SKM-1 treated with dmso at 0.1 percent for 144 hours (cell line): Measurements from ENCODE around the gene DIS3L2.
"Not testable (repeated sequence)": the region's sequence is repeated elsewhere in the genome, so short reads cannot be mapped to it uniquely, and the experiment has no call there.

Source experiments
- DNase-seq: peaks from one replicate; lab custom pipeline; 2025; ENCODE audit not compliant: unreplicated experiment; lab: John Stamatoyannopoulos, UW

DIS3L2 gene

DNA sequence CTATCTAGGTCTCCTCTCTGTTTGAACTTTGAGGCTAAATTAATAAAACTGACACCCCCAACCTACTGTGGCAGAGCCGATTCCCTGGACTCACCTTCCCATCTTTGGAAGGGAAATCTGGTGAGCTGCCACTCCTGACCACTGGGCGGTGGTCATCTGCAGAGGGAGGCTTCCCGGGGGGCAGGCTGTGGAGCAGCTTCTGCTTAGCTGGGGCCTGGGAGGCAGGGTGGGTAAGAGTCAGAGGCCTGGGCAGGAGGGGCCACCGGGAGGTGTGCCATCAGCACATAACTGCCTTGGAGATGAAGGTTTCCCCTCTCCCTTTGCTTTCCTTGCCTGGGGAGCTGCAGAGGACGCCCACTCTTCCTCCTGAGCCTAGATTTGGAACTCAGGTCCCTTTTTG lies 33.0 kb upstream of the DIS3L2 start:
- DNase-seq, result no peak

DNA sequence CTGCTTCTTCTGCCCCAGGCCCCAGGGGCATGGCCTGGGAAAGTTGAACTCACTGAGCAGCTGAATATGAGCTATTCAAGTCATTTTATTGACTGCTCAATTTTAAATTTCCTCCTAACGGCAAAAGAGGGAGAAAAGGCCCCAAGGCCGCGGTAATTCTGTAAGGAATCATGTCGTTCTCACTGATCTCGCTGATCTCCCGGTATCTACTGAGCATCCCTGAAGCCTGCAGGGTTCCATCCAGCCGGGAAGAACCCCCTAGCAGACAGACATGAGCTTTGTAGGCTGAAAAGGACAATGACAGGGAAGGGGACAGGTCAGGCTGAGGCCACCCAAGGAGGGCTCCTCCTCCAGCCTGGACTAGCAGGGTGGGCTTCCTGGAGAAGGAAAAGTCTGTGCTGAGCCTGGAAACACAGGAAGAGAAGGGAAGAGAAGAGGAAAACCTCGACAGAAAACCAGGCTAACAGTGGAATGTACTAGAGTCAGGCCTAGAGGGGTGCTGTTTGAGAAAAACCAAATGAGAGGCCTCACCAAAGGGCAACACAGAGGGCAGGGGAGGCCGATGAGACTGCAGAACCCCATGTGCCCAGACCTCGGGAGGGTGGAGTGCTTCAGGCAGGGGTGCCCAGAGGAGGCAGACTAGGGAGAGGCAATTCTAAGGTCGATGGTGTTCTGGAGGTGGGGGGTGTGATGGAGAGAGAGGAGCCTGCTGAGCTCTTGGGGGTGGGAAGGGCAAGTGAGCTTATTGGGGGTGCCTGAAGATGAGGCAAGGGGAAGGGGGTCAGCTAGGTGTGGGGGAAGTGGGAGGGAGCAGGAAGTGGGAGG lies 32.4 kb upstream of the DIS3L2 start:
- DNase-seq, result no peak

DNA sequence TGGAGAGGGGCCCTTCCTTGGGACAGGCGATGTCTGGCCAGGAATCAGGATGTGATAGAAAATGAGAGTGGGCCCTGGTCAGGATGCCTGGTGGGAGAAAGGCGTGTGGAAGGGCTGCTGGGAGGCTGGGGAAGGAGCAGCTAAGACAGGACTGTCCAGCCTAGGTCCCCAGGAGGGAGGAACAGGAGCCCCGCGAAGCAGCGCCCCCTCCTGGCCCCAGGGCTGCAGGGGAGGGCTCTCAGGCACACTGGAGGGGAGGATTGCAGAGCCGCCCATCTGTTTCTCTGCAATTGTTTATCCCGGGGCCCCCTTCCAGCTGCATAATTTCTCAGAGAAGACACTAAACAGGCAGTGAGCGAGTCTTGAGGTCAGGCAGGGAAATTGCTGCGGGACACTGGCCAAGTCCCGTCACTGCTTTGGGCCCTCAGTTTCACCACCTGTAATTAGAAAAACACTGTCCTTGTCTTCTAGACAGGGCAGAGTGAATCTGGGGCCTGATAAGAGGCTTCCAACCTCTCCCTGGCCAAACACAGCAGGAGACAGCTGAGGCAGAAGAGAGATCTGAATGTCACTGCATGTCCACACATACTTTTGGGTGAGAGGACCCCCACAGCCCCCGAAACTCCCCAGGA lies 31.4 kb upstream of the DIS3L2 start:
- DNase-seq, result no peak

DNA sequence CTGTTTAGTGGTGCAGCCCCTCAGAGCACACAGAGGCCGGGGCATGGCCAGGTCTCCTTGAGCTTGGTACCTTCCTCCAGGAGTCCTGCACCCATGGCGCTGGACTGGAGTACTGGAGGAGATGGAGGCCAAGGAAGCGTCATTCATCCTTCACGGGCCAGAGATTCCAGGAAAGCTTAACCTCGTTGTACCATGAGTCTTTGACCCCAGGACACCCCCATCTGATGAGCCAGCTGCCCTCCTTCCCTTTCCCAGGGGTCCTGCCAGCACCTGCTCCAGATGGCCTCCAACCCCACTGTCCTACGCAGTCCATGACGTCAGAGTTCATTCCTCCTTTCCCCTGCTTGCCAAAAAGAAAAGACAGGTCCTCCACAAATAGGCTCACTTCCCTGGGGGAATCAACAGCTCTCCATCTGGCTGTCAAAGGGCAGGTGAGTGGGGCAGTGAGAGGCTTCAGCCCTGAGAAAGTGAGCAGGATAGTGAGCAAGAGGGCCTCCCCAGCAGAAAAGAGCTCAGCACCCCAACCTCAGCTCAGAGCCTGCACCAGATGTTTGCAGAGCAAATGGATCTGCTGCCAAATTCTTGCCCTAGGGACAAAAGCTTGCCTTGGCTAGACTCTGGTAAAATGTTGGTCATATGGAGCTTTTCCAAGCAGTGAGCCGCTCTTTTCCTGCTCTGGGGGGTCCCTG lies 30.8 kb upstream of the DIS3L2 start:
- no peak for DNase-seq

DNA sequence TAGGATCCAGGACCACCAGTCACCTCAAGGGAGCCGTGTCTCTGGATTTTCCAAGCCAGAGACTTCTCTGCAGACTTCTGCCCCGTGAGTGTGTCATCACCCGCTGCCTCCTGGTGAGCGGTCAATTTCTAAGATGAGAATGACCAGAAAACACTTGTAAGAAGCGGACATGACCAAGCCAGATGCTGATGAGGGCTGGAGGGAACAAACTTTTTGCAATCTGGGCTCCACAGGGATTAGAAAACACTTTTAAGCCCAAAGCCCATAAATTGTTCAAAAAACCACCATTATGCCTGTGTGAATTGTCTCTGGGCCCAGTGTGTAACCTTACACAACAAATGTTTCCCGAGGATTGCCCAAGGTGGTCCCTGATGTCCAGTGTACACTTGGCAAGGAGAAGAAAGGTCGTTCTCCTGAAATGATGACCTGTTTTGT lies 30.0 kb upstream of the DIS3L2 start:
- no peak for DNase-seq

DNA sequence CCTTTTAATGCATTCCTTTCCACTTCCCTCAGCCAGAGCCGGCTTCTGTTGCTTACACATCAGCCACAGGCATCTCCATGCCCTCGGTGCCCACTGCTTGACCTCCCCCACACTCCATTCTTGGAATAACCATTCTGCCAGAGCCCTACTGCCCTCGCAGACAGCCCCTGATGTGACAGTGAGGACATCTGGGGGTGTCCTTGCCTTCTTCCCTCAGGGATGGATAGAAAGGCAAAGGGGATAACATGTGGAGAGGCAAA lies 28.9 kb upstream of the DIS3L2 start:
- no peak for DNase-seq

DNA sequence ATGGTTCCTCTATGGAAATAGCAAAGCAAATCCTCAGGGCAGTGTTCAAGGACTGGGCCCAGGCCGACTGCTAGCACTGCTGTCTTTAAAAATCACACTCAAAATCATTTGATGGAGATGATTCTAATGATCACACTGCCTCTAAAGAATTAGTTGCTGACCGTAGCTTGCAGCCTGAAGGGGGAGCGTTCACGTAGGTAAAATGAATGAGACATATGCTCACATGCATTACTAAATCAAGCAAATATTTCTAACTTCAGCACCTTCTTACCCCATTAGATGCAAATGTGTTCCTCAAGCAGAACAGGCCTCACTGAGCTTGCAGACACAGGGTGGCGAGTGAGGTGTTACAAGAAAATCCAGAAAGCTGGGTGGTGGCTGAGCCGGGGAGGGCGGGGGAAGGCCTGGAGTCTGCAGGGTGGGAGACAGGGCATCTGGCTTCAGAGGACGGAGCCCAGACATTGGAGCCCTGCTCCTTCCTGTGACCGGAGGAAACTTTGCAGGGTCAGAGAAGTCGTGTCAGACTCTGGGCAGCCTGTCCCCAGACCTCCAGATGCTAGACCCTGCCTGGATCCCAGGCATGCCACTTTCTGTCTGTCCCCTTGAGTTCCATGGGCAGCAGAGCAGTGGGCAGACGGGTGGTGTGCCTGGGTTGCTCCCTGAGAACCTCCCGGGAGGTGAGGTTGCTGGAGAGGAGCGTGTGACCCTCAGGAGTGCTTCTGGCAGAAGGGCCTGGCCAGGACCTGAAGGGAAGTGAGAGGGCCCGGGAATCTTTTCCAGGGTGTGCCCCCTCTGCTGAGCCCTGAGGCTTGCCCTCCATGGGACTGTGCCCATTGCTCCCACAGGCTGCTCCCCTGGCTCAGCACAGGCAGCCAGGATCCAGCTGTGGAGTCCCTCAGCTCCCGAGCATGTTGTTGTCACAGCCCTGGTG lies 28.3 kb upstream of the DIS3L2 start:
- DNase-seq, result no peak

DNA sequence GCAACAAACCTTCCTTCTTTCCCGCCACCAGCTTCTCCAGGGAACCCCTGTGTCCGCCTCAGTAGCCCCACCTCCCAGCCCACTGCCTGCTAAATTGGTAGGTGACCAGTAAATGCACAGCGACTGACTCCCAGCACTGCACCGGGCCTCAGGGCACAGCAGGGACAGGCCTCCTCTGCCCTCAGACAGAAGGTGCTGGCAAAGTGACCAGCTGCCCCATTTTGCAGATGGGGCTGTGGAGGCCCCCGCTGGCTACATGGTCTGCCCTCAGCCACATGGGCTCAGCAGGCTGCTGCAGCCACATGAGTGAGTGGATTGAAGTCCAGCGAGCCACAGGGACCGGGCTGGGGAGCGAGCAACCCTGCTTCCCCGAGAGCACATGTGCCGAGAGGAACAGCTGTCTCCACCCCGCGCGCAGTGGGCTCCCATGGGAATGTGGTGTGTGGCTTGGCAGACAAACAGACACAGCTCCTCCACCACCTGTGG lies 27.6 kb upstream of the DIS3L2 start:
- DNase-seq, result no peak

DNA sequence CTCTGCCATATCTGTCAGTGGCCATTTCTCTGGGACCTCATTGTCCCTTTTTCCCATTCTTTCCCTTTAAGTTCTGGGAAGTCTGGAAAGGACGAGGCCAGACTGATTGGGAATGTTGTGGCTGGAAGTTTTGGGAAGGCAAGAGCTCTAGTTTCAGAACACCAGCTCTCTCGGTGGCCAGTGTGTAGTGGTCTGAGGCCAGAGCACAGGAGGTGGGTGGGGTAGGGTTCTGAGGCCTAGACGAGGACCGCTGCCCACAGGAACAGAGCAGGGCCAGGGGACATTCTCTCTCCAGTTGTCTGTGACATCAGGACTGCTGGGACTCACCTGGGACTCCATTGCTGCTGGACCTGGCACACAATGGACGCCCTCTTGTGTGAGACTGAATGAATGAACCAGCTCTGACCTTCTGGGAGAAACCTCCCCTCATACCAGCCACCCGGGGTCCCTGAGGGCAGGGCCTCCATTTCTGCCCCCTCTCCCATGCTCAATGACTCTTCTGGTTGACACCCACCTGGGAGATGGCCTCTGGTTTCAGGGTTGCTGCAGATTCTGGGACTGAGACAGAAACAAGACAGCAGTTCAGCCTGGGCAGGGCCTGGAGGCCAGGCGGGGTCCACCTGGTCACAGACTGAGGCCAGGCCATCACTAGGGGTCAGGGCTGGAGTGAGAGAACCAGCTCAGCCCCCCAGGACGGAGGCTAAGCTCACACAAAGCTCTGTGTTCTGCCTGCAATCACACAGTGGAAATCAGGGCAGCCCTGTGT lies 26.9 kb upstream of the DIS3L2 start:
- no peak for DNase-seq

DNA sequence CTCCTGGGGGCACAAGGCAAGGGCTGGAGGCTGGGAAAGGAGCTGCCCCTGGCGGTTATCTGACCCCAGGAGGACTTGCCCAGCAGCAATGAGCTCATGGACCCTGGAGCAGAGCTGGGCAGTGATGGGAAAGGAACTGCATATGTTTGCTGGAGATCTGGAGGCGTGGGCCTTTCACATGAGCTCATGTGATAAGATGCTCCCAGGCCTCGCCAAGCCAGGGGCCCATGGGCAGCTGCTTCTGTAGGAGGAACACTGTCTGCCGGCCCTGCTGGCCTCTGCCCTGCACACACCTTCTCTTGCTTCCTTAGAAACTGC lies 26.3 kb upstream of the DIS3L2 start:
- no peak for DNase-seq

DNA sequence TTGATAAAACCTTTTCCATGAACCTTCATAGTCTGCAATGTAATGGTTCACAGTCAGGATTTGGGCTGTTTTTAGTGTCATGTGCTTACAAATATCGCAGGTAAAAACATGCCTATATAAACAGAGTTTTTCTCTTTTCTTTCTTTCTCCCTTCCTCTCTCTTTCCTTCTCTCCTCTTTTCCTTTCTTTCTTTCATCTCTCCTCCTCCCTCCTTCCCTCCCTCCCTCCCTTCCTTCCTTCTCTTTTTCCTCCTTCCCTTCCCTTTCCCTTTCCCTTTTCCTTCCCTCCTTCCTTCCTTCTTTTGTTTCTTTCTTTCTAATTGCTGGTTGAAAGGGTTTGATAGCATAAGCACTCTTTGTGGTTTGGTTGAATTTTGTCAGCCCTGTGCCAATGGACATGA lies 25.7 kb upstream of the DIS3L2 start:
- DNase-seq, result no peak

DNA sequence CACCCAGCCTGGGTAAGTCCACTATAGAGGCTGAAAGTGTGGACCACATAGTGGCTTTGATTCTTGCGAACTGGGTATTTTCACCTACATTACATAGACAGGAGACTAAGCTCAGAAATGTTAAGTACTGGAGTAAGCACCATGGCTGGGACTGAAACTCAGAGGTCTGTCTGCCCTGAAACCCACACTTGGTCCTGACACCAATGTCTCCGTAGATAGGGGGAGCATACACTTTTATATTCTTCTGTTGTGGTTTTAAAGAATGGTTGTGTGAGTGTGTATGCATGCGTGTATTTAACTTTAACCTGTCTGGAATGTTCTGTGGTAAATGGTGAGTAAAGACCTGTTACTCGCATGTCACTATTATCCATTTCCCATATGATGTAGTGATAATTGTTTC lies 25.0 kb upstream of the DIS3L2 start:
- DNase-seq, result no peak

DNA sequence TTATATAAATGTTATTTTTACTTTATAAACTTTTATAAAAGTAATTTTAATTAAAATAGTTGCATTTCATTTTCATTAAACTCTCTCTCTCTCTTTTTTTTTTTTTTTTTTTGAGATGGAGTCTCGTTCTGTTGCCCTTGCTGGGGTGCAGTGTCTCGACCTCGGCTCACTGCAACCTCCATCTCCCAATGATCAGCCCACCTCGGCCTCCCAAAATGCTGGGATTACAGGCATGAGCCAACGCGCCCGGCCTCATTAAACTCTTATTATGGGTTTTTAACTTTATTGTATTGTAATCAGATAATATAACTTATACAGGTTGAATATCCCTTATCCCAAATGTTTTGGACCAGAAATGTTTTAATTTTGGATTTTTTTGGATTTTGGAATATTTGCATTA lies 24.5 kb upstream of the DIS3L2 start:
- DNase-seq, result no peak

DNA sequence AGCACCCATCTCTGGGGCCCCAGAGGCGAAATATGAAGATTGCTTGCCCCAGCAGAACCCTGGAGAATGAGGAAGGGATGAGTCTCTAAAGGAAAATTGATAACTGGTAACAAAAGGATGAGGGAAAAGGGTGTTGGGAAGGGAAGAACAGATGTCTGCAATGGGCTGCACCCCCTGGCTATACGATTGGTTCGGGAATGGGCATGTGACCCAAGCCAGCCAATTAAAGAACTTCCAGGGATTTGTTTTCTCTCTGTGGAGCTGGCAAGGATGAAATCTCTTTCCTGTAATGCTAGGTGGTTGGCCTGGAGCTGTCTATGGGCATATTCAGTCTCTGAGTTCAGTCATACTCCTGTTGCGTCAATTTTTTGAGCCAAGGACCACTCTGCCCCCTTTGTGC lies 22.5 kb upstream of the DIS3L2 start:
- no peak for DNase-seq

DNA sequence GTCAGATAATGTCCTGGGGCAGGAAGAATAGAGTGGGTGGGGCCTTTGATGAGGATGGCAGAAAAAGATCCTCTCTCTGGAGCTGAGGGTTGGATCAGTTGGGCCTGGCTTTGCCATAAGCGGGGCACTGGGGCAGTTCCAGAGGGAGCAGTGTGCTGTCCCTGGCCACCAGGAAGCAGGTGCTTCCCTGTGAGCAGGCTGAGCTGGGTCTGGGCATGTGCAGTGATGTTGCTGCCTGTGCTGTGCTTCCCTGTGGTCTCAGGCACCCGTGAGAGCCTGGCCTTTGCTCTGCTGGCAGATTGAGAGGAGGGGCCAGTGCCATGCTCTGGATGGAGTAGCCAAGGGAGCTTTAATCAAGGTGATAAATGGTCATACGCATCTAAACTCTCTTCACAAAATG lies 20.7 kb upstream of the DIS3L2 start:
- DNase-seq, result no peak

DNA sequence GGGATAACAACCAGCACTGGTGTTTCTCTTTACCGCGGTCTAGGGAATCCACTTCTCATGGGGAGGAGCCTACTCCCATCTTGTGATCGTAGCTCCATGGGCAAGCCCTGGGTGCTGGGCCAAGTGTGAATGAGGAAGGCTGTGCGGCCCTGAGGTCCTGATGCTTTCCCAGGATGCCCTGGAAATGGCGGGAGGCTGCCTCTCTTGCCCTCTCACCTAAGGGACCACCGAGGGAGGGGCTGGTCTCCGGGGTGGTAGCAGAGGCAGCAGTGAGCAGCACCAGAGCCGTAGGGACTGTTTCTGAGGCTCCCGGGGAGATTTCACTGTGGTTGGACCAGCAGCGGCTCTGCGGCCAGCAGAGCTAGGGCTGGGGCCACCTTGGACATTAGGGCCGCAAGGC lies 19.8 kb upstream of the DIS3L2 start:
- DNase-seq, result no peak

DNA sequence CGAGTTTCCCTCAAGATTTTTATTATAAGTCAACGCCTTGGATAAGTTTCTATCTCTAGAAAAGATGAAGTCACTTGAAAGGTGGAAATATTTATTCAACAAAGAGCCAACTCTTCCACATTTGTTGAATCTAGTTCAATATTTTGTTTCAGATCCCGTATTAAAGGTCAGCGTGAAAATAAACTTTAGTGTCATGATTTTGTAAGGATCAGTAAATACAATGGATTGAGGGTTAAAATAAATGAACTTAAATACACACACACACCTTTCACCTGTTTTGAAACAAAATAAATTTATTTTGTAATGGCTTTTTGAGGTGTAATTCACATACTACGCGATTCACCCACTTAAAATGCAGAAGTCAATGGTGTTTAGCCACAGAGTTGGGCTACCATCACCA lies 19.3 kb upstream of the DIS3L2 start:
- no peak for DNase-seq

DNA sequence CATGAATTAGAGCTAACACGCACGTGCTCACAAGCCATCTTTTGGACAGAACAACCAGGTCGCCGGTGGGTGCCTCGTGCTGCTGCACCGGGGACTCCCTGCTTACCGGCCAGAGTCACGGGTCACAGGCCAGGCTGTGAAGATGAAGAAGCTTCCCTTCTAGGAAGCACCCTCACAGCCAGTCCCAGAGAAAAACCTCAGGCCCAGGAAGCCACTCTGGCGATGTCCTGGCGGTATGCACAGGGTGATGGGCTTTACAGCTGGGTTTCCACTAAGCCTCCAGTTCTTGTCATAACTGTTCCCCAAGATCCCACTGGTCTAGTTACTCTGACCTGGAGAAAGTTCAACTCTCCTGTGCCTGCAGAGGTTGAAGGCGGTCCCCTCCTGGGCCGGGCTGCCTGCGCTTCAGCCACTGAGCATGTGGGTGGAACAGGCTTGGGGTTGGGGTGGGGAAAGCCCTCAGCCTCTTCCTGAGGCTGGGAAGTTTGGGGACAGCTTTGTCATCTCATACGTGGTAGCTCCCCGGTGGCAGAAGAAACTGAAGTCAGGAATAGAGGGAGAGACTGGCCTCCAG lies 15.2 kb upstream of the DIS3L2 start:
- DNase-seq, result no peak

DNA sequence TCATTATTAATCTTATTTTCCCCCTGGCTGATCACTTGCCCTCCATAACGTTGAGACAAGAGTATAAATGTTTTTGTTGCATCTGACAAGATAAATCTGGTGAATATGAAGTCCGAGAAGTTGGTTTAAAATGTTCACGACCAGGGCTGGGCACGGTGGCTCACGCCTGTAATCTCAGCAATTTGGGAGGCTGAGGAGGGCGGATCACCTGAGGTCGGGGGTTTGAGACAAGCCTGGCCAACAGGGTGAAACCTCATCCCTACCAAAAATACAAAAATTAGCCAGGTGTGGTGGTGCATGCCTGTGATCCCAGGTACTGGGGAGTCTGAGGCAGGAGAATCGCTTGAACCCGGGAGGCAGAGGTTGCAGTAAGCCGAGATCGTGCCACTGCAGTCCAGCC lies 14.4 kb upstream of the DIS3L2 start:
- DNase-seq, result not testable (repeated sequence)

DNA sequence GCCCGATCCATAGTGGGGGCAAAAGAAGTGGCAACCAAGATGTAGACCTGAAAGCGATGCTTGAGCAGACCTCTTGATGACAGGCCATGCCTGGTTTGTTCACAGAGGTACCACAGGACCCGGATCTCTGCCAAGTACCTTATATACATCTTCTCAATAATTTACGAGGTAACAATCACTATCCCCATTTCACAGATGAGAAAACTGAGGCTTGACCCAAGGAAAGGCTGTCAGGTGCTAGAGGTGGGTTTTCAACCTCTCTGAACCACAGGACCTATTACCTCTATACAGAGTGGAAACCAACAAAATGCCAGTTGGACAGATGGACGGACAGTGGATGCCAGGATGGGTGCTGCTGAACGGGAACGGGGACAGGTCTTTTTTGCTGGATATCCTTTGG lies 13.8 kb upstream of the DIS3L2 start:
- DNase-seq, result no peak
